ENCODE data around the gene GOLGA1.
A peak's percentile ranks its signal among the peaks of the same experiment; 100 is the strongest.
"Not testable (repeated sequence)": the region's sequence is repeated elsewhere in the genome, so short reads cannot be mapped to it uniquely, and the experiment has no call there.

GOLGA1 gene

GRCh38 chr9:124839612-124840299 is 101.1 kb downstream of the GOLGA1 start:
- Histone ChIP-seq H3K4me3 (ENCODE audit: low read length in 2 of 2) (no peak overlapping the region), H3K27me3 (ENCODE audit: control insufficient read depth in 2 of 2, insufficient read depth in 2 of 2, low read length in 2 of 2) (no peaks in the 10 kb centered on the region)

GRCh38 chr9:124838567-124839275 is 102.2 kb downstream of the GOLGA1 start:
- H3K9me3 ChIP-seq (ENCODE audit: control insufficient read depth in 2 of 2, low read length in 2 of 2); H3K27ac ChIP-seq (ENCODE audit: low read depth in 2 of 2, low read length in 2 of 2); H3K4me3 ChIP-seq (ENCODE audit: low read length in 2 of 2); H3K36me3 ChIP-seq (ENCODE audit: control insufficient read depth in 2 of 2, insufficient read depth in 2 of 2, low read length in 2 of 2); H3K27me3 ChIP-seq (ENCODE audit: control insufficient read depth in 2 of 2, insufficient read depth in 2 of 2, low read length in 2 of 2); H3K9ac ChIP-seq (ENCODE audit: low read depth in 1 of 2, low read length in 2 of 2): not testable (repeated sequence)
- peaks cover 6 to 12% of the 10 kb centered on the region in 2 donors for H3K4me1 ChIP-seq (ENCODE audit: control insufficient read depth in 2 of 2, insufficient read depth in 2 of 2, low read length in 2 of 2)

More at GRCh38 chr9:124839612-124840299, 101.1 kb downstream of the GOLGA1 start:
- Histone ChIP-seq H3K9ac (ENCODE audit: low read depth in 1 of 2, low read length in 2 of 2) (no peak overlapping the region), H3K36me3 (ENCODE audit: control insufficient read depth in 2 of 2, insufficient read depth in 2 of 2, low read length in 2 of 2) (no peaks in the 10 kb centered on the region), H3K27ac (ENCODE audit: low read depth in 2 of 2, low read length in 2 of 2) (no peak overlapping the region), H3K4me1 (ENCODE audit: control insufficient read depth in 2 of 2, insufficient read depth in 2 of 2, low read length in 2 of 2) (peaks cover 6 to 8% of the 10 kb centered on the region in 2 donors), H3K9me3 (ENCODE audit: control insufficient read depth in 2 of 2, low read length in 2 of 2) (no peaks in the 10 kb centered on the region)

GRCh38 chr9:124838132-124838531 is 102.8 kb downstream of the GOLGA1 start:
- H3K4me3 ChIP-seq (ENCODE audit: low read length in 2 of 2); H3K9me3 ChIP-seq (ENCODE audit: control insufficient read depth in 2 of 2, low read length in 2 of 2); H3K36me3 ChIP-seq (ENCODE audit: control insufficient read depth in 2 of 2, insufficient read depth in 2 of 2, low read length in 2 of 2); H3K27me3 ChIP-seq (ENCODE audit: control insufficient read depth in 2 of 2, insufficient read depth in 2 of 2, low read length in 2 of 2); H3K9ac ChIP-seq (ENCODE audit: low read depth in 1 of 2, low read length in 2 of 2); H3K27ac ChIP-seq (ENCODE audit: low read depth in 2 of 2, low read length in 2 of 2): not testable (repeated sequence)
- H3K4me1 ChIP-seq (ENCODE audit: control insufficient read depth in 2 of 2, insufficient read depth in 2 of 2, low read length in 2 of 2), result peaks cover 6 to 12% of the 10 kb centered on the region in 2 donors

GRCh38 chr9:124835026-124835557 is 105.8 kb downstream of the GOLGA1 start:
- peaks cover 6 to 12% of the 10 kb centered on the region in 2 donors for H3K4me1 ChIP-seq (ENCODE audit: control insufficient read depth in 2 of 2, insufficient read depth in 2 of 2, low read length in 2 of 2)
- H3K9me3 ChIP-seq (ENCODE audit: control insufficient read depth in 2 of 2, low read length in 2 of 2), result no peaks in the 10 kb centered on the region
- H3K27me3 ChIP-seq (ENCODE audit: control insufficient read depth in 2 of 2, insufficient read depth in 2 of 2, low read length in 2 of 2), result no peaks in the 10 kb centered on the region
- no peak overlapping the region for H3K9ac ChIP-seq (ENCODE audit: low read depth in 1 of 2, low read length in 2 of 2)
- H3K27ac ChIP-seq (ENCODE audit: low read depth in 2 of 2, low read length in 2 of 2), result peak overlapping the region in 1 of 2 donors; percentile 48
- H3K4me3 ChIP-seq (ENCODE audit: low read length in 2 of 2), result no peak overlapping the region
- no peaks in the 10 kb centered on the region for H3K36me3 ChIP-seq (ENCODE audit: control insufficient read depth in 2 of 2, insufficient read depth in 2 of 2, low read length in 2 of 2)

- no peak overlapping the region for H3K4me3 ChIP-seq (ENCODE audit: low read length in 2 of 2)
- H3K9me3 ChIP-seq (ENCODE audit: control insufficient read depth in 2 of 2, low read length in 2 of 2), result no peaks in the 10 kb centered on the region
- H3K27me3 ChIP-seq (ENCODE audit: control insufficient read depth in 2 of 2, insufficient read depth in 2 of 2, low read length in 2 of 2), result no peaks in the 10 kb centered on the region
- H3K36me3 ChIP-seq (ENCODE audit: control insufficient read depth in 2 of 2, insufficient read depth in 2 of 2, low read length in 2 of 2), result no peaks in the 10 kb centered on the region
- H3K4me1 ChIP-seq (ENCODE audit: control insufficient read depth in 2 of 2, insufficient read depth in 2 of 2, low read length in 2 of 2), result peaks cover 6 to 12% of the 10 kb centered on the region in 2 donors
- H3K27ac ChIP-seq (ENCODE audit: low read depth in 2 of 2, low read length in 2 of 2), result no peak overlapping the region
- H3K9ac ChIP-seq (ENCODE audit: low read depth in 1 of 2, low read length in 2 of 2), result no peak overlapping the region
Observed at GRCh38 chr9:124834591-124834990, 106.3 kb downstream of the GOLGA1 start.

- H3K36me3 ChIP-seq (ENCODE audit: control insufficient read depth in 2 of 2, insufficient read depth in 2 of 2, low read length in 2 of 2), result no peaks in the 10 kb centered on the region
- no peak overlapping the region for H3K9ac ChIP-seq (ENCODE audit: low read depth in 1 of 2, low read length in 2 of 2)
- no peaks in the 10 kb centered on the region for H3K9me3 ChIP-seq (ENCODE audit: control insufficient read depth in 2 of 2, low read length in 2 of 2)
- peaks cover 6 to 12% of the 10 kb centered on the region in 2 donors for H3K4me1 ChIP-seq (ENCODE audit: control insufficient read depth in 2 of 2, insufficient read depth in 2 of 2, low read length in 2 of 2)
- no peaks in the 10 kb centered on the region for H3K27me3 ChIP-seq (ENCODE audit: control insufficient read depth in 2 of 2, insufficient read depth in 2 of 2, low read length in 2 of 2)
- H3K4me3 ChIP-seq (ENCODE audit: low read length in 2 of 2), result no peak overlapping the region
- H3K27ac ChIP-seq (ENCODE audit: low read depth in 2 of 2, low read length in 2 of 2), result peak overlapping the region in 1 of 2 donors; percentile 24
Observed at GRCh38 chr9:124831642-124832364, 109.1 kb downstream of the GOLGA1 start.

- Histone ChIP-seq H3K27me3 (ENCODE audit: control insufficient read depth in 2 of 2, insufficient read depth in 2 of 2, low read length in 2 of 2) (no peaks in the 10 kb centered on the region), H3K36me3 (ENCODE audit: control insufficient read depth in 2 of 2, insufficient read depth in 2 of 2, low read length in 2 of 2) (no peaks in the 10 kb centered on the region), H3K4me3 (ENCODE audit: low read length in 2 of 2) (no peak overlapping the region), H3K27ac (ENCODE audit: low read depth in 2 of 2, low read length in 2 of 2) (no peak overlapping the region), H3K4me1 (ENCODE audit: control insufficient read depth in 2 of 2, insufficient read depth in 2 of 2, low read length in 2 of 2) (peaks cover 4 to 12% of the 10 kb centered on the region in 2 donors), H3K9me3 (ENCODE audit: control insufficient read depth in 2 of 2, low read length in 2 of 2) (no peaks in the 10 kb centered on the region), H3K9ac (ENCODE audit: low read depth in 1 of 2, low read length in 2 of 2) (no peak overlapping the region)
Observed at GRCh38 chr9:124830593-124830992, 110.3 kb downstream of the GOLGA1 start.

- H3K9me3 ChIP-seq (ENCODE audit: control insufficient read depth in 2 of 2, low read length in 2 of 2), result no peaks in the 10 kb centered on the region
- no peak overlapping the region for H3K4me3 ChIP-seq (ENCODE audit: low read length in 2 of 2)
- H3K27me3 ChIP-seq (ENCODE audit: control insufficient read depth in 2 of 2, insufficient read depth in 2 of 2, low read length in 2 of 2), result no peaks in the 10 kb centered on the region
- no peak overlapping the region for H3K9ac ChIP-seq (ENCODE audit: low read depth in 1 of 2, low read length in 2 of 2)
- peaks cover 0 to under 1% of the 10 kb centered on the region in 2 donors for H3K4me1 ChIP-seq (ENCODE audit: control insufficient read depth in 2 of 2, insufficient read depth in 2 of 2, low read length in 2 of 2)
- no peak overlapping the region for H3K27ac ChIP-seq (ENCODE audit: low read depth in 2 of 2, low read length in 2 of 2)
- no peaks in the 10 kb centered on the region for H3K36me3 ChIP-seq (ENCODE audit: control insufficient read depth in 2 of 2, insufficient read depth in 2 of 2, low read length in 2 of 2)
Observed at GRCh38 chr9:124829334-124829669, 111.6 kb downstream of the GOLGA1 start.

GRCh38 chr9:124828489-124829333 is 112.2 kb downstream of the GOLGA1 start:
- no peaks in the 10 kb centered on the region for H3K27me3 ChIP-seq (ENCODE audit: control insufficient read depth in 2 of 2, insufficient read depth in 2 of 2, low read length in 2 of 2)
- no peak overlapping the region for H3K27ac ChIP-seq (ENCODE audit: low read depth in 2 of 2, low read length in 2 of 2)
- H3K4me3 ChIP-seq (ENCODE audit: low read length in 2 of 2), result no peak overlapping the region
- H3K9ac ChIP-seq (ENCODE audit: low read depth in 1 of 2, low read length in 2 of 2), result no peak overlapping the region
- H3K4me1 ChIP-seq (ENCODE audit: control insufficient read depth in 2 of 2, insufficient read depth in 2 of 2, low read length in 2 of 2), result no peaks in the 10 kb centered on the region
- no peaks in the 10 kb centered on the region for H3K36me3 ChIP-seq (ENCODE audit: control insufficient read depth in 2 of 2, insufficient read depth in 2 of 2, low read length in 2 of 2)
- H3K9me3 ChIP-seq (ENCODE audit: control insufficient read depth in 2 of 2, low read length in 2 of 2), result no peaks in the 10 kb centered on the region
